ENCODE data around the gene NKPD1. TPM values are rescaled to one million over a fixed set of nuclear protein-coding genes. Genes with fewer than 3 reads are reported as not detected.

The NKPD1 gene
- total and polyA plus RNA-seq, 4 donors = not detected

- Histone ChIP-seq H3K9ac (ENCODE audit: low read depth in 1 of 2, low read length in 2 of 2) (no peak overlapping the region), H3K36me3 (ENCODE audit: control insufficient read depth in 4 of 4, insufficient read depth in 3 of 4, low read depth in 1 of 4, low read length in 3 of 4) (no peaks in the 10 kb centered on the region), H3K27me3 (ENCODE audit: control insufficient read depth in 4 of 4, insufficient read depth in 4 of 4, low read length in 3 of 4) (no peaks in the 10 kb centered on the region), H3K4me3 (ENCODE audit: low read depth in 1 of 3, low read length in 3 of 3) (no peak overlapping the region), H3K4me1 (ENCODE audit: control insufficient read depth in 4 of 4, insufficient read depth in 4 of 4, low read length in 3 of 4) (peaks cover 0 to 14% (median 3%) of the 10 kb centered on the region in 4 donors), H3K9me3 (ENCODE audit: control insufficient read depth in 4 of 4, low read length in 3 of 4) (no peaks in the 10 kb centered on the region), H3K27ac (ENCODE audit: low read depth in 1 of 2, low read length in 2 of 2) (no peak overlapping the region)
- TF ChIP-seq NR2F2 (IDR thresholded peaks at IDR 0.05) = no peak
- TF ChIP-seq JUND (IDR thresholded peaks at IDR 0.05) = no peak
- TF ChIP-seq REST (IDR thresholded peaks at IDR 0.05) = no peak
- TF ChIP-seq SP1 (IDR thresholded peaks at IDR 0.05) = no peak
- TF ChIP-seq MAX (IDR thresholded peaks at IDR 0.05) = no peak
- no peak for TF ChIP-seq CTCF (IDR thresholded peaks at IDR 0.05; ENCODE audit: low read depth, low read length, missing input control)
- no peak for TF ChIP-seq YY1 (IDR thresholded peaks at IDR 0.05)
- no peak for TF ChIP-seq FOXA2 (IDR thresholded peaks at IDR 0.05)
- no peak for TF ChIP-seq FOXA1 (IDR thresholded peaks at IDR 0.05)
- no peak for TF ChIP-seq TAF1 (conservative IDR thresholded peaks at IDR 0.05)
- TF ChIP-seq HNF4A (conservative IDR thresholded peaks at IDR 0.05) = no peak
- TF ChIP-seq ZBTB33 (IDR thresholded peaks at IDR 0.05) = no peak
- TF ChIP-seq RAD21 (IDR thresholded peaks at IDR 0.05) = no peak
- TF ChIP-seq EGR1 (IDR thresholded peaks at IDR 0.05; ENCODE audit: low read depth in 2 of 2) = no peak
- 41% methylated on average over 27 of the region's 27 CpGs for WGBS
- no peak for DNase-seq (ENCODE audit: low spot score)
Measured at GRCh38 chr19:45164577-45165335, 4.0 kb upstream of the NKPD1 start.
